Measurements from ENCODE around the gene LRRC7. TPM values are rescaled to one million over a fixed set of nuclear protein-coding genes. Genes with fewer than 3 reads are reported as not detected.

The LRRC7 gene
- polyA plus RNA-seq, 1 donor from 2014 or later, result 141 TPM

GRCh38 chr1:70084314-70084915, 516.7 kb downstream of the LRRC7 start:
- H3K9me2 ChIP-seq (ENCODE audit: insufficient read depth, low read length), result no peaks in the 10 kb centered on the region
- H2AFZ ChIP-seq (ENCODE audit: low read depth, low read length), result no peak overlapping the region
- no peaks in the 10 kb centered on the region for H4K20me1 ChIP-seq (ENCODE audit: insufficient read depth)
- peaks cover 10% of the 10 kb centered on the region for H3K9me3 ChIP-seq (ENCODE audit: low read length)
- no peak overlapping the region for H3K27ac ChIP-seq (ENCODE audit: low read length)
- H3K9ac ChIP-seq (ENCODE audit: low read length), result no peak overlapping the region
- H3F3A ChIP-seq (ENCODE audit: insufficient read depth, low read length, poor library complexity, severe bottlenecking), result no peaks in the 10 kb centered on the region
- no peak overlapping the region for H3K4me2 ChIP-seq (ENCODE audit: low read length)
- TF ChIP-seq MXI1 (conservative IDR thresholded peaks at IDR 0.05; ENCODE audit: poor library complexity, severe bottlenecking), result no peak
- TF ChIP-seq EZH2 (IDR thresholded peaks at IDR 0.05; ENCODE audit: borderline replicate concordance, insufficient read depth, low read length, poor library complexity, severe bottlenecking), result no peak
- TF ChIP-seq RAD21 (conservative IDR thresholded peaks at IDR 0.05), result no peak
- H3K79me2 ChIP-seq (replicated peaks; ENCODE audit: insufficient read depth, low read length), result no peaks in the 10 kb centered on the region
- H3K4me3 ChIP-seq (ENCODE audit: low read length), result no peak overlapping the region
- no peaks in the 10 kb centered on the region for H3K36me3 ChIP-seq (ENCODE audit: insufficient read depth, low read length)
- no peaks in the 10 kb centered on the region for H3K27me3 ChIP-seq (ENCODE audit: insufficient read depth, low read depth, low read length)

GRCh38 chr1:70085521-70085920, 517.8 kb downstream of the LRRC7 start:
- no peak overlapping the region for H3K27ac ChIP-seq (ENCODE audit: low read length)
- H4K20me1 ChIP-seq (ENCODE audit: insufficient read depth), result no peaks in the 10 kb centered on the region
- no peaks in the 10 kb centered on the region for H3K27me3 ChIP-seq (ENCODE audit: insufficient read depth, low read depth, low read length)
- H2AFZ ChIP-seq (ENCODE audit: low read depth, low read length), result no peak overlapping the region
- no peak overlapping the region for H3K4me2 ChIP-seq (ENCODE audit: low read length)
- no peaks in the 10 kb centered on the region for H3F3A ChIP-seq (ENCODE audit: insufficient read depth, low read length, poor library complexity, severe bottlenecking)
- TF ChIP-seq MXI1 (conservative IDR thresholded peaks at IDR 0.05; ENCODE audit: poor library complexity, severe bottlenecking) (no peak), SMC3 (conservative IDR thresholded peaks at IDR 0.05; ENCODE audit: poor library complexity) (no peak), RAD21 (conservative IDR thresholded peaks at IDR 0.05) (no peak)
- H3K9ac ChIP-seq (ENCODE audit: low read length), result no peak overlapping the region
- no peaks in the 10 kb centered on the region for H3K79me2 ChIP-seq (replicated peaks; ENCODE audit: insufficient read depth, low read length)
- no peaks in the 10 kb centered on the region for H3K9me2 ChIP-seq (ENCODE audit: insufficient read depth, low read length)
- H3K9me3 ChIP-seq (ENCODE audit: low read length), result peaks cover 10% of the 10 kb centered on the region
- H3K36me3 ChIP-seq (ENCODE audit: insufficient read depth, low read length), result peaks cover 2% of the 10 kb centered on the region
- no peak overlapping the region for H3K4me3 ChIP-seq (ENCODE audit: low read length)

- no peak overlapping the region for H2AFZ ChIP-seq (ENCODE audit: low read depth, low read length)
- peaks cover 7% of the 10 kb centered on the region for H3K36me3 ChIP-seq (ENCODE audit: insufficient read depth, low read length)
- TF ChIP-seq CTCF (IDR thresholded peaks at IDR 0.05; ENCODE audit: poor library complexity, severe bottlenecking), result no peak
- TF ChIP-seq MXI1 (conservative IDR thresholded peaks at IDR 0.05; ENCODE audit: poor library complexity, severe bottlenecking), result no peak
- TF ChIP-seq RAD21 (conservative IDR thresholded peaks at IDR 0.05), result no peak
- no peaks in the 10 kb centered on the region for H3K27me3 ChIP-seq (ENCODE audit: insufficient read depth, low read depth, low read length)
- H3K79me2 ChIP-seq (replicated peaks; ENCODE audit: insufficient read depth, low read length), result no peaks in the 10 kb centered on the region
- H3F3A ChIP-seq (ENCODE audit: insufficient read depth, low read length, poor library complexity, severe bottlenecking), result no peaks in the 10 kb centered on the region
- H4K20me1 ChIP-seq (ENCODE audit: insufficient read depth), result no peaks in the 10 kb centered on the region
- no peak overlapping the region for H3K4me3 ChIP-seq (ENCODE audit: low read length)
- H3K27ac ChIP-seq (ENCODE audit: low read length), result no peak overlapping the region
- H3K9me3 ChIP-seq (ENCODE audit: low read length), result peaks cover 10% of the 10 kb centered on the region
- no peaks in the 10 kb centered on the region for H3K9me2 ChIP-seq (ENCODE audit: insufficient read depth, low read length)
- H3K9ac ChIP-seq (ENCODE audit: low read length), result no peak overlapping the region
- no peak overlapping the region for H3K4me2 ChIP-seq (ENCODE audit: low read length)
These were observed 519.2 kb downstream of the LRRC7 start for GRCh38 chr1:70086897-70087296.

GRCh38 chr1:70090141-70090540, 522.4 kb downstream of the LRRC7 start:
- H3K79me2 ChIP-seq (replicated peaks; ENCODE audit: insufficient read depth, low read length), result no peaks in the 10 kb centered on the region
- no peaks in the 10 kb centered on the region for H3K9me3 ChIP-seq (ENCODE audit: low read length)
- no peak for TF ChIP-seq POLR2AphosphoS5 (IDR thresholded peaks at IDR 0.05)
- no peak for TF ChIP-seq SMC3 (conservative IDR thresholded peaks at IDR 0.05; ENCODE audit: poor library complexity)
- no peak for TF ChIP-seq RAD21 (conservative IDR thresholded peaks at IDR 0.05)
- no peak for TF ChIP-seq EP300 (conservative IDR thresholded peaks at IDR 0.05; ENCODE audit: poor library complexity, severe bottlenecking)
- no peak for TF ChIP-seq CTCF (IDR thresholded peaks at IDR 0.05; ENCODE audit: poor library complexity, severe bottlenecking)
- TF ChIP-seq EZH2 (IDR thresholded peaks at IDR 0.05; ENCODE audit: borderline replicate concordance, insufficient read depth, low read length, poor library complexity, severe bottlenecking), result no peak
- TF ChIP-seq REST (IDR thresholded peaks at IDR 0.05; ENCODE audit: borderline replicate concordance), result no peak
- no peak for TF ChIP-seq MXI1 (conservative IDR thresholded peaks at IDR 0.05; ENCODE audit: poor library complexity, severe bottlenecking)
- TF ChIP-seq TAF1 (IDR thresholded peaks at IDR 0.05; ENCODE audit: low read depth), result no peak
- no peak overlapping the region for H3K9ac ChIP-seq (ENCODE audit: low read length)
- no peaks in the 10 kb centered on the region for H3K9me2 ChIP-seq (ENCODE audit: insufficient read depth, low read length)
- peaks cover 7% of the 10 kb centered on the region for H3K36me3 ChIP-seq (ENCODE audit: insufficient read depth, low read length)
- H3K4me3 ChIP-seq (ENCODE audit: low read length), result no peak overlapping the region
- no peaks in the 10 kb centered on the region for H3K27me3 ChIP-seq (ENCODE audit: insufficient read depth, low read depth, low read length)
- H3F3A ChIP-seq (ENCODE audit: insufficient read depth, low read length, poor library complexity, severe bottlenecking), result no peaks in the 10 kb centered on the region
- no peaks in the 10 kb centered on the region for H4K20me1 ChIP-seq (ENCODE audit: insufficient read depth)
- H3K4me2 ChIP-seq (ENCODE audit: low read length), result no peak overlapping the region
- no peak overlapping the region for H3K27ac ChIP-seq (ENCODE audit: low read length)
- no peak overlapping the region for H2AFZ ChIP-seq (ENCODE audit: low read depth, low read length)

All from neural cell (in vitro differentiated cells).